ENCODE results near the gene DIAPH3. TPM values are rescaled to one million over a fixed set of nuclear protein-coding genes. Genes with fewer than 3 reads are reported as not detected.

Gene DIAPH3
- total and polyA plus RNA-seq, 2 donors (not counting 1 experiment from before 2014, with no cell fraction given), result 0.03 to 0.10 TPM

DNA sequence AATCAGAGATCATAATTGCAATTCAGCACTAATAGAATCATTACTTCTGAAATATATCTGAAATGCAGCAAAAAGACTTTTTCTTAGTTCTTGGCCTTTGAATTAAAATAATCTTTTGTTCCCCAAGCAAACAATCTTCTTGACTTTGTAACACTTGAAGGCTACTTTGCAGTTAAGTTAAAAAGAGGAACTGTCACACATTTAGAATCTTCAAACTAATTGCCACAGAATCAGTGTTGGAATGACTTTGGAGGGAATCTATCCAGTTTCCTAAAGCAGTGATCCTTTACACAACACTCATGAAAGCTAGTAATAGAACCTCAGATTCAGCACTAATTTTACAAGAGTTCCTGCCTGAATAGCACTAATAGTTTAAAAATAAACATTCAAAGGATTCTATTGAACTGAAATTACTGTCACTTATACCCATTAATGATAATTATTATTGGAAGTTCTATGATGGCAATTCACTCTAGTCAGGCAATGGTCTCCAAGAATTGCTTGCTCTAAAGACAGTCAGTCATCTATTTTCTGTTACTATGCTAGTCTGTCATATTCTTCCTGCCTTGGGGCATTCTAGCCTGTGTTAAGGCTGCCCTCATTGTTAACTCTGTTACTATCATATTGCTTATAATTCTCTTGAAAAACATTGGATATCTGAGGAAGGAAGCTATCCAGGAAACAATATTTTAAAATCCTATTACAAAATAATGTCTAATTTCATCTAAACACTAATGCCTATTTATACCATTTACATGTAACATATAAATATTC is 362.4 kb downstream of the DIAPH3 start:
- Mint-ChIP-seq H3K4me3 (no peak overlapping the region), H3K27me3 (no peaks in the 10 kb centered on the region), H3K27ac (no peak overlapping the region), H3K9me3 (ENCODE audit: insufficient read depth) (no peaks in the 10 kb centered on the region), H3K4me1 (no peaks in the 10 kb centered on the region)
- Histone ChIP-seq H4K20me1 (ENCODE audit: control insufficient read depth, insufficient read depth, low read length, poor library complexity, severe bottlenecking) (no peaks in the 10 kb centered on the region), H3K36me3 (replicated peaks in 1 of 2; ENCODE audit: control extremely low read depth in 1 of 2, control insufficient read depth in 1 of 2, extremely low read depth in 1 of 2, insufficient read depth in 2 of 2, low read length in 1 of 2) (no peaks in the 10 kb centered on the region), H2AFZ (ENCODE audit: insufficient read depth, low read depth, low read length, poor library complexity, severe bottlenecking) (no peak overlapping the region), H3K27me3 (replicated peaks in 1 of 4; ENCODE audit: control extremely low read depth in 1 of 4, control insufficient read depth in 3 of 4, insufficient read depth in 4 of 4, low read length in 3 of 4) (no peaks in the 10 kb centered on the region), H3K27ac (ENCODE audit: low read length in 2 of 2) (no peak overlapping the region), H3K9ac (ENCODE audit: low read length) (no peak overlapping the region), H3K79me2 (ENCODE audit: control insufficient read depth, insufficient read depth, low read length) (no peaks in the 10 kb centered on the region), H3K4me2 (replicated peaks; ENCODE audit: low read depth, low read length, poor library complexity, severe bottlenecking) (no peak overlapping the region), H3K4me1 (ENCODE audit: control insufficient read depth in 2 of 2, insufficient read depth in 2 of 2, low read length in 2 of 2) (no peaks in the 10 kb centered on the region), H3K9me3 (ENCODE audit: control extremely low read depth in 1 of 3, control insufficient read depth in 2 of 3, insufficient read depth in 1 of 3, low read length in 2 of 3) (no peaks in the 10 kb centered on the region), H3K4me3 (ENCODE audit: control extremely low read depth in 1 of 5, extremely low read depth in 1 of 5, insufficient read depth in 1 of 5, low read depth in 2 of 5, low read length in 4 of 5) (no peak overlapping the region)
- DNase-seq (no peak), ATAC-seq (ENCODE audit: low read depth) (no peak)
- TF ChIP-seq, protein P1, sequence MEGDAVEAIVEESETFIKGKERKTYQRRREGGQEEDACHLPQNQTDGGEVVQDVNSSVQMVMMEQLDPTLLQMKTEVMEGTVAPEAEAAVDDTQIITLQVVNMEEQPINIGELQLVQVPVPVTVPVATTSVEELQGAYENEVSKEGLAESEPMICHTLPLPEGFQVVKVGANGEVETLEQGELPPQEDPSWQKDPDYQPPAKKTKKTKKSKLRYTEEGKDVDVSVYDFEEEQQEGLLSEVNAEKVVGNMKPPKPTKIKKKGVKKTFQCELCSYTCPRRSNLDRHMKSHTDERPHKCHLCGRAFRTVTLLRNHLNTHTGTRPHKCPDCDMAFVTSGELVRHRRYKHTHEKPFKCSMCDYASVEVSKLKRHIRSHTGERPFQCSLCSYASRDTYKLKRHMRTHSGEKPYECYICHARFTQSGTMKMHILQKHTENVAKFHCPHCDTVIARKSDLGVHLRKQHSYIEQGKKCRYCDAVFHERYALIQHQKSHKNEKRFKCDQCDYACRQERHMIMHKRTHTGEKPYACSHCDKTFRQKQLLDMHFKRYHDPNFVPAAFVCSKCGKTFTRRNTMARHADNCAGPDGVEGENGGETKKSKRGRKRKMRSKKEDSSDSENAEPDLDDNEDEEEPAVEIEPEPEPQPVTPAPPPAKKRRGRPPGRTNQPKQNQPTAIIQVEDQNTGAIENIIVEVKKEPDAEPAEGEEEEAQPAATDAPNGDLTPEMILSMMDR (IDR thresholded peaks at IDR 0.05), result no peak
- TF ChIP-seq EZH2 (IDR thresholded peaks at IDR 0.05; ENCODE audit: borderline replicate concordance, insufficient read depth, low read depth, low read length, poor library complexity, severe bottlenecking), result no peak
- CTCF ChIA-PET, result no interaction called here
- intact Hi-C loops (cut with micrococcal nuclease), result no loop called here
- POLR2A ChIA-PET, result no interaction called here

DNA sequence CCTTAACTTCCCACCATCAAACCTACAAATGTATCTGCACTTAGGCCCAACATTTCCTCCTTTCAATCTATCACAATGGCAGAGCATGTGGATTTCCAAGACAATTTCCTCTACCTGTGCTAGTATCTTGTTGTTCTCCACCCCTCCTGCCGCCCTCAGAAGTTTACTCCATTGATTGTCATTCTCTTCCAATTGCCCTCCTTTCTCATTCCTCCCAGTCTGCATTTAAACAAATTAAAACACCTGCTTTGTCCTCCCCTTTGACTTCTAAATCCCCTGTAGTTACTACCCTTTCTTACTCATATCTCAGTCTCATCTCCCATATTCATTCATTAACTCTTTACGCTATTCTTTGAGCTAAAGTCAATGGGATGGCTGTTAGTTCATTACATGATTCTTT is 370.6 kb downstream of the DIAPH3 start:
- intact Hi-C loops (cut with micrococcal nuclease), result no loop called here
- H3K4me1 Mint-ChIP-seq, result no peaks in the 10 kb centered on the region
- Histone ChIP-seq H3K4me1 (ENCODE audit: control insufficient read depth in 2 of 2, insufficient read depth in 2 of 2, low read length in 2 of 2) (no peaks in the 10 kb centered on the region), H3K9ac (ENCODE audit: low read length) (no peak overlapping the region), H3K4me2 (replicated peaks; ENCODE audit: low read depth, low read length, poor library complexity, severe bottlenecking) (no peak overlapping the region), H3K36me3 (replicated peaks in 1 of 2; ENCODE audit: control extremely low read depth in 1 of 2, control insufficient read depth in 1 of 2, extremely low read depth in 1 of 2, insufficient read depth in 2 of 2, low read length in 1 of 2) (no peaks in the 10 kb centered on the region), H4K20me1 (ENCODE audit: control insufficient read depth, insufficient read depth, low read length, poor library complexity, severe bottlenecking) (no peaks in the 10 kb centered on the region), H3K27ac (ENCODE audit: low read length in 2 of 2) (no peak overlapping the region), H3K79me2 (ENCODE audit: control insufficient read depth, insufficient read depth, low read length) (no peaks in the 10 kb centered on the region), H3K9me3 (ENCODE audit: control extremely low read depth in 1 of 3, control insufficient read depth in 2 of 3, insufficient read depth in 1 of 3, low read length in 2 of 3) (no peaks in the 10 kb centered on the region), H3K27me3 (replicated peaks in 1 of 4; ENCODE audit: control extremely low read depth in 1 of 4, control insufficient read depth in 3 of 4, insufficient read depth in 4 of 4, low read length in 3 of 4) (no peaks in the 10 kb centered on the region), H3K4me3 (ENCODE audit: control extremely low read depth in 1 of 5, extremely low read depth in 1 of 5, insufficient read depth in 1 of 5, low read depth in 2 of 5, low read length in 4 of 5) (no peak overlapping the region), H2AFZ (ENCODE audit: insufficient read depth, low read depth, low read length, poor library complexity, severe bottlenecking) (no peak overlapping the region)
- no peak for DNase-seq
- no peaks in the 10 kb centered on the region for H3K9me3 Mint-ChIP-seq (ENCODE audit: insufficient read depth)
- TF ChIP-seq EZH2 (IDR thresholded peaks at IDR 0.05; ENCODE audit: borderline replicate concordance, insufficient read depth, low read depth, low read length, poor library complexity, severe bottlenecking), result no peak
- TF ChIP-seq, protein P1 (IDR thresholded peaks at IDR 0.05), result no peak
- no peak for ATAC-seq (ENCODE audit: low read depth)
- POLR2A ChIA-PET, result no interaction called here
- 100% methylated on average over 1 of the region's 2 CpGs for WGBS (ENCODE audit: insufficient coverage)
- no peak overlapping the region for H3K27ac Mint-ChIP-seq
- no peaks in the 10 kb centered on the region for H3K27me3 Mint-ChIP-seq
- H3K4me3 Mint-ChIP-seq, result no peak overlapping the region
- CTCF ChIA-PET, result no interaction called here
